H1 (cell line): ENCODE data around the gene GRM1. TPM values are rescaled to one million over a fixed set of nuclear protein-coding genes. Genes with fewer than 3 reads are reported as not detected.

Experiments used
- ASH2L ChIP-seq: fragments of 200-600, 300-600 bp; sonication (generic); IDR thresholded peaks from one replicate; pipeline ENCODE4 v1.7.1; 2017; ENCODE audit warnings: low read length
- CHD1 ChIP-seq: IDR thresholded peaks from 2 replicates; pipeline ENCODE4 v1.6.1; 2012; ENCODE audit warnings: low read depth, low read length, improper control_type of control experiment
- EGR1 ChIP-seq: IDR thresholded peaks from 2 replicates; pipeline ENCODE4 v1.6.1; 2011; ENCODE audit warnings: low read depth, low read length, borderline replicate concordance
- KDM5A ChIP-seq: fragments of 200-600 bp; IDR thresholded peaks from 2 replicates; pipeline ENCODE4 v1.7.1; 2012; ENCODE audit warnings: mild to moderate bottlenecking, low read length, inconsistent platforms, mixed read lengths
- RNF2 ChIP-seq: fragments of 200-900, 300-1000 bp; sonication (generic); IDR thresholded peaks from 2 replicates; pipeline ENCODE4 v1.7.1; 2016; ENCODE audit warnings: borderline replicate concordance, low read depth, mild to moderate bottlenecking, antibody characterized with exemption, low read length; ENCODE audit not compliant: poor library complexity, severe bottlenecking; ENCODE audit errors: missing control alignments
- SAP30 ChIP-seq: fragments of 300-600 bp; sonication (generic); IDR thresholded peaks from 2 replicates; pipeline ENCODE4 v1.7.1; 2012; ENCODE audit warnings: low read length, moderate library complexity, mild to moderate bottlenecking, inconsistent platforms; ENCODE audit not compliant: insufficient read depth, insufficient replicate concordance
- polyA plus RNA-seq, 7 experiments: library from polyadenylated mRNA; depleted of rRNA in 3 of 7; stranded (reverse) in 5 of 7; unstranded in 2 of 7; fragments of >200 nt in 5 of 7; fragments of 200-250 nt in 2 of 7; gene quantifications; 1 replicate in 5 of 7; 2 replicates in 1 of 7; 4 replicates in 1 of 7; pipeline versions ENCODE4 v1.2.1 to v1.2.3, GENCODE V29; 2011 to 2013; ENCODE audit warnings: missing spikeins in 2 of 7, mixed read lengths in 2 of 7
- total RNA-seq: library from RNA; stranded (reverse); fragmentation: NEBNext Ultra II Directional; extraction: Animal tissue kit (Norgen Biotek cat#: 25700); gene quantifications from 2 replicates; pipeline ENCODE4 v1.2.1, GENCODE V29; 2021

The GRM1 gene
- total and polyA plus RNA-seq, 2 of the 8 experiments (the other 6 are each of a cell fraction or from before 2014, with no cell fraction given), result 0.15 to 1.3 TPM

DNA sequence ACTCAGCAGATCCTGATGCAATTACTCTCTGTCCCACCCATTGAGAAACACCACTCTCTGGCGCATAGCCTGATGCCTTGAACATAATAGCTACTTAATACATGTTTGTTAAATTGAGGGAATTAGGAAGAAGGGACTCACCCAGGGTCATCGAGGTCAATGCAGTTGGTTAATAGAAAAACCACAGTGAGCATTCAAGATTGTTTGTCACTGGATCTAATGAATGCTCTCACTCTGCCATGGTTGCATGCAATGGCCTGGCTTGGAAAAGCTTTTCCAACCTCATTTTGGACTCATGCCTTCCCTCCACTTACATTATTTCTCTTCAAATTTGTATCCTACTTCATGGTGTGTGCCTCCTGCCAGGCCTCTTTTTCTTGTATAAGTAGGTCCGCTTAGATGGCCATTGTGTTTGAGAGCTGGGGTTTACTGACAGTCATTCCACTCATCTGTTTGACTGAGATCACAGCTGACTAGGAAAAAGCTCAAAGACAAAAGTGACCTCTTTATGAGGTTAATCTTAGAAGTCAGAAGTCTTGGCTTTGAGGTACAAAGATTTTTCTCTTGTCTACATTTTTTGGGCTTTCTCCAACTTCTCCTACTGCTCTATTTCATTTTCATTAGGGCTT lies 360.0 kb downstream of the GRM1 start (continued):
- TF ChIP-seq KDM5A (no peak), SAP30 (no peak), ASH2L (no peak), RNF2 (no peak), CHD1 (no peak), EGR1 (no peak)
- TF ChIP-seq, all 59 proteins: peak for 0
